BE2C (cell line): ENCODE data around the gene CEND1.

ENCODE experiments used
- DNase-seq: peaks from one replicate; pipeline ENCODE4 v3.0.0-alpha.2; 2020
- H3K27me3 ChIP-seq: fragments of 250-450 bp; sonication (Bioruptor Pico); 2 replicates; pipeline ENCODE4 v1.5.1; 2020; ENCODE audit warnings: mild to moderate bottlenecking
- H3K36me3 ChIP-seq: fragments of 250-450 bp; sonication (Bioruptor Pico); 2 replicates; pipeline ENCODE4 v1.5.1; 2020; ENCODE audit warnings: mild to moderate bottlenecking
- H3K4me1 ChIP-seq: fragments of 250-450 bp; sonication (Bioruptor Pico); 2 replicates; pipeline ENCODE4 v1.5.1; 2020
- H3K4me3 ChIP-seq: 2 replicates; pipeline ENCODE4 v1.5.1; 2011; ENCODE audit warnings: low read depth, low read length
- H3K9me3 ChIP-seq: fragments of 250-450 bp; sonication (Bioruptor Pico); 2 replicates; pipeline ENCODE4 v1.5.1; 2020
- CTCF ChIP-seq: IDR thresholded peaks from 2 replicates; pipeline ENCODE4 v1.5.1; 2012; ENCODE audit warnings: mild to moderate bottlenecking, low read depth, low read length

The CEND1 gene

DNA sequence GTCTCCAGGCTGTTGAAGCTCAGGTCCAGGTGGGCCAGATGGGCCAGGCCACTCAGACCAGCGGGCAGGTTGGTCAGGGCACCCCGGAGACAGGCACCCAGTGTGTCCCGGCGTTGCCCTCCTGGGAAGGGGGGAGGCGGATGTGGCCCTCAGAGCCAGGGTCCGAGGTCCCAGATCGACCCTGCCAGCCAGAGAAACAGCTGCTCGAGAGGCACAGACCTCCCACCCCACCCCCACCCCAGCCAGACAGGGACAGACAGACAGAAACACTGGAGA is 13.5 kb upstream of the CEND1 start:
- no peak for TF ChIP-seq CTCF
- Histone ChIP-seq H3K36me3 (no peaks in the 10 kb centered on the region), H3K4me1 (peaks cover 4% of the 10 kb centered on the region; the same call in 1 of the 2 replicates)

GRCh38 chr11:802693-803466 is 13.0 kb upstream of the CEND1 start:
- H3K4me1 ChIP-seq, result peaks cover 4% of the 10 kb centered on the region; the same call in 1 of the 2 replicates
- no peak overlapping the region for H3K4me3 ChIP-seq
- no peaks in the 10 kb centered on the region for H3K9me3 ChIP-seq
- H3K27me3 ChIP-seq, result no peaks in the 10 kb centered on the region
- H3K36me3 ChIP-seq, result no peaks in the 10 kb centered on the region
- TF ChIP-seq CTCF, result no peak
- DNase-seq, result no peak

More for the DNA sequence above, 13.5 kb upstream of the CEND1 start:
- Histone ChIP-seq H3K27me3 (no peaks in the 10 kb centered on the region), H3K9me3 (no peaks in the 10 kb centered on the region), H3K4me3 (no peak overlapping the region)
- DNase-seq, result no peak

GRCh38 chr11:802018-802617 is 12.2 kb upstream of the CEND1 start:
- no peak for TF ChIP-seq CTCF
- no peaks in the 10 kb centered on the region for H3K36me3 ChIP-seq
- H3K4me3 ChIP-seq, result no peak overlapping the region
- no peaks in the 10 kb centered on the region for H3K27me3 ChIP-seq
- DNase-seq, result no peak
- H3K4me1 ChIP-seq, result peaks cover 4% of the 10 kb centered on the region; the same call in 1 of the 2 replicates
- no peaks in the 10 kb centered on the region for H3K9me3 ChIP-seq

GRCh38 chr11:801097-801780 is 11.3 kb upstream of the CEND1 start:
- H3K36me3 ChIP-seq, result no peaks in the 10 kb centered on the region
- no peak for TF ChIP-seq CTCF
- H3K4me1 ChIP-seq, result peaks cover 9% of the 10 kb centered on the region; the same call in 1 of the 2 replicates
- DNase-seq, result no peak
- no peak overlapping the region for H3K4me3 ChIP-seq
- no peaks in the 10 kb centered on the region for H3K27me3 ChIP-seq
- H3K9me3 ChIP-seq, result no peaks in the 10 kb centered on the region

GRCh38 chr11:800473-800872 is 10.6 kb upstream of the CEND1 start:
- H3K4me1 ChIP-seq, result peaks cover 9% of the 10 kb centered on the region; the same call in 1 of the 2 replicates
- no peaks in the 10 kb centered on the region for H3K36me3 ChIP-seq

More at GRCh38 chr11:800473-800872, 10.6 kb upstream of the CEND1 start:
- Histone ChIP-seq H3K27me3 (no peaks in the 10 kb centered on the region), H3K4me3 (no peak overlapping the region), H3K9me3 (no peaks in the 10 kb centered on the region)
- DNase-seq, result no peak
- TF ChIP-seq CTCF, result no peak
